ENCODE data around the gene SHMT2.
A peak's percentile ranks its signal among the peaks of the same experiment; 100 is the strongest.

Gene SHMT2

GRCh38 chr12:57236925-57237595 is 7.5 kb downstream of the SHMT2 start:
- peaks cover 23 to 28% of the 10 kb centered on the region in 2 donors for H3K36me3 ChIP-seq (ENCODE audit: control insufficient read depth in 1 of 2, insufficient read depth in 2 of 2, low read length in 2 of 2)
- H3K27me3 ChIP-seq (ENCODE audit: low read depth, low read length), result peaks cover 54% of the 10 kb centered on the region
- H3K27ac ChIP-seq (ENCODE audit: low read length), result no peak overlapping the region
- H3K9me3 ChIP-seq (ENCODE audit: control insufficient read depth in 1 of 2, low read length in 2 of 2), result no peaks in the 10 kb centered on the region
- no peak overlapping the region for H3K4me3 ChIP-seq (ENCODE audit: low read depth in 1 of 2, low read length in 2 of 2)
- H3K4me1 ChIP-seq (ENCODE audit: control insufficient read depth in 1 of 2, insufficient read depth in 2 of 2, low read length in 2 of 2), result peaks cover 10 to 54% of the 10 kb centered on the region in 2 donors

- Histone ChIP-seq H3K4me1 (ENCODE audit: control insufficient read depth in 1 of 2, insufficient read depth in 2 of 2, low read length in 2 of 2) (peaks cover 10 to 59% of the 10 kb centered on the region in 2 donors), H3K4me3 (ENCODE audit: low read depth in 1 of 2, low read length in 2 of 2) (peak overlapping the region in 1 of 2 donors; percentile 71), H3K27me3 (ENCODE audit: low read depth, low read length) (peaks cover 59% of the 10 kb centered on the region), H3K36me3 (ENCODE audit: control insufficient read depth in 1 of 2, insufficient read depth in 2 of 2, low read length in 2 of 2) (peaks cover 18 to 22% of the 10 kb centered on the region in 2 donors), H3K27ac (ENCODE audit: low read length) (no peak overlapping the region), H3K9me3 (ENCODE audit: control insufficient read depth in 1 of 2, low read length in 2 of 2) (no peaks in the 10 kb centered on the region)
These were observed 8.1 kb downstream of the SHMT2 start for GRCh38 chr12:57237596-57237931.

DNA sequence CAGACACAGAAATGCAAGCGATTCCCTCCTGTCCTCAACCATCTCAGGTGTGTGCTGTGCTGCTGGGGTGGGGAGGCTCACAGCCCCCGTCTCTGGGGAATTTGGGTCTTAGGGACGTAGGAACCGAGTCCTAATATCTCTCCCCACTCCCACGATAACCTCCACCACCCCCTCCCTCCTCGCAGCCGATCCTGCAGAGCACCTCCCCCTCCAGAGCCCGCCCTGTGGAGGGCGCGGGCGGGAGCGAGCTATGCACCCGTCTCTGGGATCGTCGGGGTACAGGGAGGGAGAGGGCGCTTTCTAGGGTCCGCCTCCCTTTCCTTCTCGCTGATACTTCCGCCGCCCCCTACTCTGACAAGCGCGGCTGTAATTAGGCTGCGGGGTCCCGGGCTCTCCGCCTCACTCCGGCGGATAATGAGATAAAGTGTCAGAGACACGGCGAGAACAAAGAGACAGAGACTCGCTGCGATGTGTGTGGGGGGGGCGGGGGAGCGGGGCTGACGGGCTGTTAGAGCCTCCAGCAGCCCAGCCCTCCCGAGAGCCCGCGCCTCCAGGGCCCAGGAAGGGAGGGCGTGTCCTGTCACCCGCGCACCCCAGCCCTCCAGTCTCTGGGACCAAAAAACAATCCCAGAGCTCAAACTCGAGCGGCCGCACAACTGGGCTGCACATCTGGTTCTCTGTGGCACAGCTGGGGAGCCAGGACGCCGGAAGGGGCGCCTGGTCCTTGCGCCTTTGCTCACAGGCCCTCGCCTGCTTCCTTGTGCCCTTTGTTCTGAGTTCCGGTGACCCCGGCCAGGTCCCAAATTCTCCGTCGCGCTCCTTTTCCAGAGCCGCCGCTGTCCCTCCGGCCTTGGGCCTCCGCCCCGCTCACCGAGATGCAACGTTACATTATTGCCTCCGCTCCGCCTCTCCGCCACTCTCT is 8.7 kb downstream of the SHMT2 start:
- Histone ChIP-seq H3K4me3 (ENCODE audit: low read depth in 1 of 2, low read length in 2 of 2) (peak overlapping the region; percentile 60 to 71), H3K9me3 (ENCODE audit: control insufficient read depth in 1 of 2, low read length in 2 of 2) (no peaks in the 10 kb centered on the region), H3K4me1 (ENCODE audit: control insufficient read depth in 1 of 2, insufficient read depth in 2 of 2, low read length in 2 of 2) (peaks cover 15 to 66% of the 10 kb centered on the region in 2 donors), H3K36me3 (ENCODE audit: control insufficient read depth in 1 of 2, insufficient read depth in 2 of 2, low read length in 2 of 2) (peaks cover 12 to 16% of the 10 kb centered on the region in 2 donors), H3K27ac (ENCODE audit: low read length) (no peak overlapping the region), H3K27me3 (ENCODE audit: low read depth, low read length) (peaks cover 65% of the 10 kb centered on the region)

- peak overlapping the region; percentile 60 to 71 for H3K4me3 ChIP-seq (ENCODE audit: low read depth in 1 of 2, low read length in 2 of 2)
- peaks cover 4 to 8% of the 10 kb centered on the region in 2 donors for H3K36me3 ChIP-seq (ENCODE audit: control insufficient read depth in 1 of 2, insufficient read depth in 2 of 2, low read length in 2 of 2)
- H3K9me3 ChIP-seq (ENCODE audit: control insufficient read depth in 1 of 2, low read length in 2 of 2), result no peaks in the 10 kb centered on the region
- H3K4me1 ChIP-seq (ENCODE audit: control insufficient read depth in 1 of 2, insufficient read depth in 2 of 2, low read length in 2 of 2), result peaks cover 15 to 74% of the 10 kb centered on the region in 2 donors
- no peak overlapping the region for H3K27ac ChIP-seq (ENCODE audit: low read length)
- H3K27me3 ChIP-seq (ENCODE audit: low read depth, low read length), result peaks cover 69% of the 10 kb centered on the region
These were observed 9.5 kb downstream of the SHMT2 start for GRCh38 chr12:57238854-57239554.

- H3K27ac ChIP-seq (ENCODE audit: low read length), result no peak overlapping the region
- peaks cover 15 to 74% of the 10 kb centered on the region in 2 donors for H3K4me1 ChIP-seq (ENCODE audit: control insufficient read depth in 1 of 2, insufficient read depth in 2 of 2, low read length in 2 of 2)
- H3K9me3 ChIP-seq (ENCODE audit: control insufficient read depth in 1 of 2, low read length in 2 of 2), result no peaks in the 10 kb centered on the region
- peak overlapping the region; percentile 16 to 71 for H3K4me3 ChIP-seq (ENCODE audit: low read depth in 1 of 2, low read length in 2 of 2)
- H3K36me3 ChIP-seq (ENCODE audit: control insufficient read depth in 1 of 2, insufficient read depth in 2 of 2, low read length in 2 of 2), result peaks cover 0 to 2% of the 10 kb centered on the region in 2 donors
- peaks cover 71% of the 10 kb centered on the region for H3K27me3 ChIP-seq (ENCODE audit: low read depth, low read length)
These were observed 10.1 kb downstream of the SHMT2 start for GRCh38 chr12:57239587-57240065.

DNA sequence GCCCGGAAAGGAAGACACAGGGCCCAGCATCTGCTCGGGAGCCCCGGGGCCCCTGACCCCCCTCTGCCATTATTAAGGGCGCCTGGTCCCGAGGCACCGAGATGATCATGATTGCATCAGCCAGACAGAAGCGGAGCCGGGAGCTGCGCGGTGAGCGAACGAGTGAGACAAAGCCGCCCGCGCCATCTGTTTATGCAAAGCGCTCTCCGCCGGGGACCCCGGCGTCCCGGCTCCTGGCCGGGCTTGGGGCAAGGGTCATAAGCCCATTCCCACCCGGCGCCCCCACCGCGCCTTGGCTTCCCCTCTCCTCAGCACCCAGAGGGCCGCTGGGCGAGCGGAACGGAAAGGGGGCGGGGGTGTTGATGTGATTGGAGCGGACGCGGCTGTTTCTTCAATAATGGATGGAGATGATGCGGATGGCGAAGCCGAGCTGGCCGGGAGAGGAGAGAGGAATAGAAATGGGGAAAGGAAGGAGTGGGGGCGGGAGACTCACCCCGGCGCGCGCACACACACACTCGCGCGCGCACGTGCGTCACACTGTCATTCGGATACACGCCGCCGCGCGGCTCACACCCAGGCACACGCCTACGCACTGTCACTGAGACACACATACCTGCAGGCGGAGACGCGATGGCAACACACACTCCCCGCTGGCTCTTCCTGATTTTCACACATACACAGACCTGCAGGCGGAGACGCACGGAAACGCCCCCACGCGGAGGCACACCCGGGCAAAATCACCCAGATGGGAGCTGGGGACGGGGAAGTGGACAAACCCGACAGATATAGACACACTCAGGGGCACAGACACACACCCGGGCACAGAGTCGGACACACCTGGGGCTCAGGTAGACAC is 10.8 kb downstream of the SHMT2 start:
- Histone ChIP-seq H3K27ac (ENCODE audit: low read length) (no peak overlapping the region), H3K9me3 (ENCODE audit: control insufficient read depth in 1 of 2, low read length in 2 of 2) (no peaks in the 10 kb centered on the region), H3K27me3 (ENCODE audit: low read depth, low read length) (peaks cover 71% of the 10 kb centered on the region), H3K36me3 (ENCODE audit: control insufficient read depth in 1 of 2, insufficient read depth in 2 of 2, low read length in 2 of 2) (no peaks in the 10 kb centered on the region), H3K4me3 (ENCODE audit: low read depth in 1 of 2, low read length in 2 of 2) (peak overlapping the region; percentile 56 to 71), H3K4me1 (ENCODE audit: control insufficient read depth in 1 of 2, insufficient read depth in 2 of 2, low read length in 2 of 2) (peaks cover 15 to 72% of the 10 kb centered on the region in 2 donors)

DNA sequence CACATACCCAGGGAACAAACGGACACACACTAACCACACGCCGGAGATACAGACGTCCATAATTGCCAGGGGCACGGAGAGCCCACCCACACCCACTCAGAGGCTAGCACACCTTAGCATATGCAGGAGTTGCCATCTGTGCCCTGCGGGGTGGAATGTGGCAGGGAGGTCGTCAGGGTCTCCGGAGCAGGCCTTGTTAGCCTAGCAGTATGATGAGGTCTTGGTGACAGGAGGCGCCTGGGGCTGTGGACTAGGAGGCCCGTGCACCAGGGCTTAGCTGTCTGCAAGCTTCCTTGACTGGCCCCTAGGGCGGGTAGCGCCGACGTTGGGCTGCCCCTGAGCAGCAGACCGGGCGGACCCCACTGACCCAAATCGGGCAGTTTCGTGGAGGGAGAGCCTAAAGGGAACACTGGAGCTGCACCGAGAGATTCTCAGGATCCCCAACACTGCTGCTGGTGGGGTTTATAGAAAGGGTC is 11.5 kb downstream of the SHMT2 start:
- Histone ChIP-seq H3K36me3 (ENCODE audit: control insufficient read depth in 1 of 2, insufficient read depth in 2 of 2, low read length in 2 of 2) (no peaks in the 10 kb centered on the region), H3K27me3 (ENCODE audit: low read depth, low read length) (peaks cover 69% of the 10 kb centered on the region), H3K9me3 (ENCODE audit: control insufficient read depth in 1 of 2, low read length in 2 of 2) (no peaks in the 10 kb centered on the region), H3K27ac (ENCODE audit: low read length) (no peak overlapping the region), H3K4me3 (ENCODE audit: low read depth in 1 of 2, low read length in 2 of 2) (peak overlapping the region; percentile 56 to 71), H3K4me1 (ENCODE audit: control insufficient read depth in 1 of 2, insufficient read depth in 2 of 2, low read length in 2 of 2) (peaks cover 15 to 66% of the 10 kb centered on the region in 2 donors)

GRCh38 chr12:57241402-57242310 is 12.1 kb downstream of the SHMT2 start:
- H3K4me3 ChIP-seq (ENCODE audit: low read depth in 1 of 2, low read length in 2 of 2), result no peak overlapping the region
- H3K4me1 ChIP-seq (ENCODE audit: control insufficient read depth in 1 of 2, insufficient read depth in 2 of 2, low read length in 2 of 2), result peaks cover 15 to 66% of the 10 kb centered on the region in 2 donors
- H3K27me3 ChIP-seq (ENCODE audit: low read depth, low read length), result peaks cover 65% of the 10 kb centered on the region
- no peak overlapping the region for H3K27ac ChIP-seq (ENCODE audit: low read length)
- no peaks in the 10 kb centered on the region for H3K36me3 ChIP-seq (ENCODE audit: control insufficient read depth in 1 of 2, insufficient read depth in 2 of 2, low read length in 2 of 2)
- no peaks in the 10 kb centered on the region for H3K9me3 ChIP-seq (ENCODE audit: control insufficient read depth in 1 of 2, low read length in 2 of 2)

DNA sequence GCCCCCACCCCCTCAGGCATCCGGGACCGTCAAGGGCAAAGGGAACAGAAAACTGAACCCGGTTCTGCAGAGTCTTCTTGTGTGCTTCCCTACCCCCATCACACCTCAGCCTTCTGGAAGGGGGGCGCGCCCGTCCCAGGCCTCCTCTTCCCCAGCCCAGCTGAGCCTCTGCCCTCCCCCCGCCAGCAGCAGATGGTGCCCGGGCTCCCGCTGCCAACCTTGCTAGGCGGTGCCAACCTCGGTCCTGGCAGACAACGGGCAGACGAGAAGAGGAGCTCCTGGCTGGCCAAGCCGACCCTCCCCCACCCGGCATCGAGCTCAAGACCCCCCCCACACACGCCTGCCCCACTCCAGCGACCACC is 12.8 kb downstream of the SHMT2 start:
- H3K27me3 ChIP-seq (ENCODE audit: low read depth, low read length), result peaks cover 61% of the 10 kb centered on the region
- H3K4me1 ChIP-seq (ENCODE audit: control insufficient read depth in 1 of 2, insufficient read depth in 2 of 2, low read length in 2 of 2), result peaks cover 15 to 66% of the 10 kb centered on the region in 2 donors
- no peak overlapping the region for H3K27ac ChIP-seq (ENCODE audit: low read length)
- no peaks in the 10 kb centered on the region for H3K36me3 ChIP-seq (ENCODE audit: control insufficient read depth in 1 of 2, insufficient read depth in 2 of 2, low read length in 2 of 2)
- peak overlapping the region in 1 of 2 donors; percentile 29 for H3K4me3 ChIP-seq (ENCODE audit: low read depth in 1 of 2, low read length in 2 of 2)
- H3K9me3 ChIP-seq (ENCODE audit: control insufficient read depth in 1 of 2, low read length in 2 of 2), result no peaks in the 10 kb centered on the region
